ENCODE data around the gene LRRC3B.

Gene LRRC3B

DNA sequence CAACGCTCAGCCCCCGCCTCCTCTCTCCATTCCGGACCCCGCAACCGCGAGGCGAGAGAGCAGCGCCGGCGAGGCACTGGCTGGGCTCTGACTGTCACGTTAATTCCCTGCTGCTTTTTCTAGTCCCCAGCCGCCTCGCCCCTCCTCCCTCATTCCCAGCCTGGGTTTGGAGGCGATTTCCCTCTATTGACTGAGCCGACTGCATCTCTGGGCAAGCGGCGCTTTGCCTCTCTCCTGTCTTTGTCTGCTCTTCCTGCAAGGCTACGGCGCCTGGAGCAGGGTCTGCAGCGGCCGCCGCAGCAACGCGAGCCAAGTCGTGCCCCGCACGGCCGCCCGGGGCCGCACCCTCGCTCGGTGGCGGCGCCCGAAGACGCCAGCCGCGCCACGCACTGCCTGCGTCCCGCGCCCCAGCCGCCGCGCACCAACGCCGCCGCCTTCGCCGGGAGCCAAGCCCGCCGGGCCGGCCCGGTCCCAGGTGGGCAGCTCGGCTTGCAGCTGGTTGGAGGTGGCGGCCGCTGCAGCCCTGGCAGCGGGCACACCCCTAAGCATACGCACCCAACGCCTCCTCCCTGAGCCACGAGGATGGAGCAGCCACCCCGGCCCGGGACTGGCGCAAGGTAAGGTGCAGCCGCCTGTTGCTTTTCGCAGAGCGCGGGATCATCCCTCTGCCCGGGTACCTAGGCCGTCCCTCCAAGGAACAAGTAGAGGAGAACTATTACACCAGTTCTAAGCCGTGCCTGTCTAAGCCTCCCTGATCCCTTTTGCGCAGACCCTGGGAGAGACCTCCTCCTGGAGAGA, at the start of gene LRRC3B:
Gene LRRC3B (plus strand): TSS at position 152 of the 798 bp plus-strand sequence. CDS start 86,901 bp downstream, outside the sequence.
- Histone ChIP-seq H3K79me2 (ENCODE audit: insufficient read depth, low read depth) (no peaks in the 10 kb centered on the region), H3K9ac (no peak within 1 kb of the TSS), H3K4me1 (ENCODE audit: low read depth, poor library complexity, severe bottlenecking) (no peaks in the 10 kb centered on the region), H3K27me3 (ENCODE audit: insufficient read depth, low read depth) (no peaks in the 10 kb centered on the region), H3K27ac (no peak within 1 kb of the TSS), H3K4me2 (no peak within 1 kb of the TSS), H3K36me3 (ENCODE audit: insufficient read depth) (no peaks in the 10 kb centered on the region), H2AFZ (ENCODE audit: low read depth) (no peak within 1 kb of the TSS), H3K4me3 (IDR thresholded peaks at IDR 0.05; ENCODE audit: insufficient read depth, low read depth, low read length) (no peak within 1 kb of the TSS), H4K20me1 (ENCODE audit: insufficient read depth) (no peaks in the 10 kb centered on the region)
- TF ChIP-seq CTCF (conservative IDR thresholded peaks at IDR 0.05; ENCODE audit: low read depth, low read length), result no peak

- H3K4me3 ChIP-seq (IDR thresholded peaks at IDR 0.05; ENCODE audit: insufficient read depth, low read depth, low read length), result no peak overlapping the region
- no peak overlapping the region for H3K4me2 ChIP-seq
- H3K79me2 ChIP-seq (ENCODE audit: insufficient read depth, low read depth), result no peaks in the 10 kb centered on the region
- H3K27me3 ChIP-seq (ENCODE audit: insufficient read depth, low read depth), result no peaks in the 10 kb centered on the region
- H3K27ac ChIP-seq, result no peak overlapping the region
- no peak overlapping the region for H2AFZ ChIP-seq (ENCODE audit: low read depth)
- H3K4me1 ChIP-seq (ENCODE audit: low read depth, poor library complexity, severe bottlenecking), result no peaks in the 10 kb centered on the region
- no peaks in the 10 kb centered on the region for H3K36me3 ChIP-seq (ENCODE audit: insufficient read depth)
- no peak for TF ChIP-seq CTCF (conservative IDR thresholded peaks at IDR 0.05; ENCODE audit: low read depth, low read length)
- no peaks in the 10 kb centered on the region for H4K20me1 ChIP-seq (ENCODE audit: insufficient read depth)
- H3K9ac ChIP-seq, result no peak overlapping the region
These were observed 47.8 kb upstream of the LRRC3B start for GRCh38 chr3:26574766-26575165.

DNA sequence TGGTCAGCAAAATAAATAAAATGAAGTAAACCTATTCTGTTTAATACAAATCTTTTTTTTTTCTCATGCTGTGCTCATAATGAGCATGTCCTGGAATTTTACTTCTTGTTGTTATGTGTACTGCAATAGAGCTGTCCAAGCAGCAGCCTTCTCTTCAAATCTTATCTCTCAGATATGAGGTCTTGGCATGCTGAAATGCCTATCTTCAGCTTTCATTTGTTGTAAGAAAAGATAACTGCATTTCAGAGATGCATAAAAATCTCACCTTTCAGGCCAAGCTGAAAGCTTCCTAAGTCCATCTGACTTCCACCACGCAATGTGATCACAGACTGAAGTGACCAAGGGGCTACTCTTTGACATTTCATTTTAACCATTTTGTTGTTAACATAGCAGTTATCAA, 43.5 kb upstream of the LRRC3B start:
- no peak for TF ChIP-seq CTCF (conservative IDR thresholded peaks at IDR 0.05; ENCODE audit: low read depth, low read length)
- Histone ChIP-seq H3K4me2 (no peak overlapping the region), H4K20me1 (ENCODE audit: insufficient read depth) (no peaks in the 10 kb centered on the region), H3K4me1 (ENCODE audit: low read depth, poor library complexity, severe bottlenecking) (no peaks in the 10 kb centered on the region), H3K4me3 (IDR thresholded peaks at IDR 0.05; ENCODE audit: insufficient read depth, low read depth, low read length) (no peak overlapping the region), H3K9ac (no peak overlapping the region), H3K79me2 (ENCODE audit: insufficient read depth, low read depth) (no peaks in the 10 kb centered on the region), H3K27ac (no peak overlapping the region), H3K27me3 (ENCODE audit: insufficient read depth, low read depth) (no peaks in the 10 kb centered on the region), H2AFZ (ENCODE audit: low read depth) (no peak overlapping the region), H3K36me3 (ENCODE audit: insufficient read depth) (no peaks in the 10 kb centered on the region)

- H3K4me2 ChIP-seq, result no peak overlapping the region
- H3K9ac ChIP-seq, result no peak overlapping the region
- H3K4me1 ChIP-seq (ENCODE audit: low read depth, poor library complexity, severe bottlenecking), result no peaks in the 10 kb centered on the region
- H3K27me3 ChIP-seq (ENCODE audit: insufficient read depth, low read depth), result no peaks in the 10 kb centered on the region
- H4K20me1 ChIP-seq (ENCODE audit: insufficient read depth), result no peaks in the 10 kb centered on the region
- H3K4me3 ChIP-seq (IDR thresholded peaks at IDR 0.05; ENCODE audit: insufficient read depth, low read depth, low read length), result no peak overlapping the region
- TF ChIP-seq CTCF (conservative IDR thresholded peaks at IDR 0.05; ENCODE audit: low read depth, low read length), result no peak
- H3K79me2 ChIP-seq (ENCODE audit: insufficient read depth, low read depth), result no peaks in the 10 kb centered on the region
- no peaks in the 10 kb centered on the region for H3K36me3 ChIP-seq (ENCODE audit: insufficient read depth)
- no peak overlapping the region for H3K27ac ChIP-seq
- no peak overlapping the region for H2AFZ ChIP-seq (ENCODE audit: low read depth)
These were observed 35.0 kb upstream of the LRRC3B start for GRCh38 chr3:26587571-26587970.
